AG04449 (cell line): ENCODE measurements around the gene TMEM272.

Experiments
- CTCF ChIA-PET: fragments of 350-600 bp; formaldehyde crosslinking; extraction: SDS; loops from one replicate; lab custom pipeline; 2021; ENCODE audit warnings: antibody characterized with exemption; lab: Yijun Ruan, JAX
- POLR2A ChIA-PET: fragments of 400-600, 350-600 bp; formaldehyde crosslinking; extraction: SDS; loops from one replicate; lab custom pipeline; 2020; ENCODE audit warnings: antibody characterized with exemption, inconsistent platforms; lab: Yijun Ruan, JAX
- DNase-seq: peaks from one replicate; pipeline ENCODE4 v3.0.0-alpha.2; 2010; ENCODE audit warnings: low read depth, low spot score
- H3K4me3 ChIP-seq: 2 replicates; pipeline ENCODE4 v1.5.1; 2011; ENCODE audit warnings: low read depth, mild to moderate bottlenecking, control low read depth, low read length
- TF ChIP-seq, protein P1 (sequence below): IDR thresholded peaks from one replicate; pipeline ENCODE4 v1.5.1; 2011; ENCODE audit warnings: mild to moderate bottlenecking, moderate library complexity, low read length, control low read depth, inconsistent platforms; ENCODE audit not compliant: insufficient read depth; ENCODE audit errors: missing control alignments

Gene TMEM272

DNA sequence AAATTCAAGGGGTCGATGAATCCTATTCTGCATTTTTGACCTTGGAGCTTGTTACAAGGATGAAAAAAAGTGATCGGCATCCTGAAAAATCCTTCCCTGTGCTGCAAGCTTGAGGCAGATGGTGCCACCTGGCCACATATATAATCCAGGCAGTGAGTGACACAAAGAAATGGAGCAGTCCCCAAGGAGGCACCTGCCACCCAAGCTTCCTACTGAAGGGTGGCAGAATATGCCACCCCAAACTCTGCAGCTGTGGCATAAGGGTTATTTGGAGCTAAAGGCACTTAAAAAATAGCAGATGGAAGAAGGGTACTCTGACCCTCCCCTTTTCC, 15.4 kb downstream of the TMEM272 start:
- DNase-seq: no peak
- ChIA-PET POLR2A (no interaction called here), CTCF (interaction anchor here (0.6 to 8.0 kb wide), 3 partner anchors 15 to 299 kb away, joined by 3 to 67 read pairs (median 5); partner anchors contain the start of gene NEK5)
- no peak overlapping the region for H3K4me3 ChIP-seq
- TF ChIP-seq, protein P1, sequence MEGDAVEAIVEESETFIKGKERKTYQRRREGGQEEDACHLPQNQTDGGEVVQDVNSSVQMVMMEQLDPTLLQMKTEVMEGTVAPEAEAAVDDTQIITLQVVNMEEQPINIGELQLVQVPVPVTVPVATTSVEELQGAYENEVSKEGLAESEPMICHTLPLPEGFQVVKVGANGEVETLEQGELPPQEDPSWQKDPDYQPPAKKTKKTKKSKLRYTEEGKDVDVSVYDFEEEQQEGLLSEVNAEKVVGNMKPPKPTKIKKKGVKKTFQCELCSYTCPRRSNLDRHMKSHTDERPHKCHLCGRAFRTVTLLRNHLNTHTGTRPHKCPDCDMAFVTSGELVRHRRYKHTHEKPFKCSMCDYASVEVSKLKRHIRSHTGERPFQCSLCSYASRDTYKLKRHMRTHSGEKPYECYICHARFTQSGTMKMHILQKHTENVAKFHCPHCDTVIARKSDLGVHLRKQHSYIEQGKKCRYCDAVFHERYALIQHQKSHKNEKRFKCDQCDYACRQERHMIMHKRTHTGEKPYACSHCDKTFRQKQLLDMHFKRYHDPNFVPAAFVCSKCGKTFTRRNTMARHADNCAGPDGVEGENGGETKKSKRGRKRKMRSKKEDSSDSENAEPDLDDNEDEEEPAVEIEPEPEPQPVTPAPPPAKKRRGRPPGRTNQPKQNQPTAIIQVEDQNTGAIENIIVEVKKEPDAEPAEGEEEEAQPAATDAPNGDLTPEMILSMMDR: no peak

DNA sequence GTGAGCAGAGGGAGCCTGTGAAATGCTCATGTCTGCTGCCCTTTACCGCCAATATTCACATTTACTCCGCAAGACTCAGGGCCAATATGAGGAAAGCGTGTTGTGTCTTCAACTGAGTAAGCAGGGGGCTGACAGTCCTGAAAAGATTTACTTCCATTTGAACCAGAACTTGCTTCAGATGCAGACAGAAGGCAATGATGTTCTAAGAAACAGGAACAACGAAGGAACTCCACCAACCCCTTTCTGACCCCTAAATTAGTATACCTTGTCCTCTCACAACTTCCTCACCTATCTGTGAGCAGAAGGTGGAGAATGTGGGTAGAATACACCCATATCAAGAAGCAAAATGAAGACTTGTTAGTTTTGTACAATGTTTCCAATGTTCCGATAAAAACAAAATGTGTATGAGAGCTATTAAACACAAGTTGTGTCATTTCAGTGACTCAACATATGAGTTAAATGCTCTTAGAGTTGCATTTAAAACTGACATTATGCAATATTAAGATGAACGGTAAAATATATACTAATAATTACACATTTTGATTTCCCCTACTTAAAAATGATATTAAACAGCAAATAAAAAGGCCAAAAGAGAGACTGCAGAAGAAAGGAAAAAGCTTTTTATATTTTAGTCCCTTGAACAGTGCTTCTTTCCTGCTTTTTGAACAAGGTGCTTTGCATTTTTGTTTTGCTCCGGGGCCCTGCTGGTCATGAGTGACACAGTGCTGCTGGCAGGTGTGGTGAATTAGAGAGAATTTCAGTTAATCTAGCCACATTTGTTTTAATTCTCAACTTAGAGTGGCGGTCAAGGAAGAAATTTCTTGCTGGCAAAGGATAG, 16.0 kb downstream of the TMEM272 start:
- POLR2A ChIA-PET: no interaction called here

GRCh38 chr13:51827254-51827653, 17.7 kb downstream of the TMEM272 start:
- no peak for DNase-seq
- ChIA-PET CTCF (interaction anchor here (8.0 kb wide), 1 partner anchor 12 kb away, joined by 67 read pairs; no protein-coding TSS in a partner anchor), POLR2A (no interaction called here)
- TF ChIP-seq, protein P1: no peak
- no peak overlapping the region for H3K4me3 ChIP-seq

More for the DNA sequence above, 16.0 kb downstream of the TMEM272 start:
- CTCF ChIA-PET: interaction anchor here (1.1 to 8.0 kb wide), 2 partner anchors 14 to 300 kb away, joined by 5 to 67 read pairs; partner anchors contain the start of gene NEK5
- no peak for DNase-seq
- no peak overlapping the region for H3K4me3 ChIP-seq
- TF ChIP-seq, protein P1: no peak

- DNase-seq: no peak
- ChIA-PET POLR2A (no interaction called here), CTCF (interaction anchor here (3.0 to 8.0 kb wide), 2 partner anchors 12 kb away, joined by 9 to 67 read pairs; no protein-coding TSS in a partner anchor)
- TF ChIP-seq, protein P1: no peak
- no peak overlapping the region for H3K4me3 ChIP-seq
These were observed 18.4 kb downstream of the TMEM272 start for GRCh38 chr13:51826606-51827005.

DNA sequence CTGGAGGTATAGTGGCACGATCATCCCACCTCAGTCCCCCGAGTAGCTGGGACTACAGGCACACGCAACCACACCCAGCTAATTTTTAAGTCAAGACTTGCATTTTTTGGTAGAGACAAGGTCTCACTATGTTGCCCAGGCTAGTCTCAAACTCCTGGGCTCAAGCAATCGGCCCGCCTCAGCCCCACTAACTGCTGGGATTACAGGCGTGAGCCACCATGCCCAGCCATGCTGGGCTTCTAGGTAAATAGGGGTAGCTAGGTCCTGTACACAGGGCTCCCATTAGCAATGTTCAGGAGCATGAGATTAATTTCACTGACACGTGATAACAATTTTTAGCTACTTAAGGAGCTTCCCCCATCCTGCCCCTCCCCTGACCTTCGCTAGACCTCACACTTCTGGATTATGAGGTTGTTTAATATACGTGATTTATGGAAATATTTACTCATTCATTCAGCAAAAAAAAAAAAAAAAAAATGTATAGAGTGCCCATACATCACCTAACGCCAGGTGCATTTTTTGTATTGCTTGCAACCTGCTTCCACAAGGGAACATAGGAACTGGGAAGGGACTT, 19.2 kb downstream of the TMEM272 start:
- POLR2A ChIA-PET: no interaction called here

More for the DNA sequence above, 19.2 kb downstream of the TMEM272 start:
- CTCF ChIA-PET: interaction anchor here (3.0 to 8.0 kb wide), 2 partner anchors 11 to 12 kb away, joined by 9 to 67 read pairs; no protein-coding TSS in a partner anchor
- TF ChIP-seq, protein P1: no peak
- DNase-seq: no peak
- no peak overlapping the region for H3K4me3 ChIP-seq
